Lower lobe of right lung (tissue), 2 donors: Measurements from ENCODE around the gene HACL1. TPM values are rescaled to one million over a fixed set of nuclear protein-coding genes. Genes with fewer than 3 reads are reported as not detected.
A peak's percentile ranks its signal among the peaks of the same experiment; 100 is the strongest.
"Not testable (repeated sequence)": the region's sequence is repeated elsewhere in the genome, so short reads cannot be mapped to it uniquely, and the experiment has no call there.

Experiments
- ATAC-seq, 2 donors: fragments of 200-7000 bp; cut with Tn5 transposase; one replicate each; pipeline ENCODE4 v1.9.1; 2020 to 2022; ENCODE audit warnings: mild to moderate bottlenecking in 2 of 2, moderate library complexity in 2 of 2
- DNase-seq: peaks from one replicate; pipeline ENCODE4 v3.0.0-alpha.2; 2020
- H3K27ac ChIP-seq: fragments of 200-600 bp; one replicate; pipeline ENCODE4 v1.8.0; 2022
- H3K27me3 ChIP-seq: fragments of 200-600 bp; one replicate; pipeline ENCODE4 v1.8.0; 2022; ENCODE audit warnings: low read depth
- H3K36me3 ChIP-seq: fragments of 200-600 bp; one replicate; pipeline ENCODE4 v1.8.0; 2022; ENCODE audit warnings: mild to moderate bottlenecking
- H3K4me1 ChIP-seq: fragments of 200-600 bp; one replicate; pipeline ENCODE4 v1.8.0; 2022
- H3K4me3 ChIP-seq: fragments of 200-600 bp; one replicate; pipeline ENCODE4 v1.8.0; 2022; ENCODE audit warnings: mild to moderate bottlenecking
- H3K9me3 ChIP-seq: fragments of 200-600 bp; one replicate; pipeline ENCODE4 v1.8.0; 2022
- CTCF ChIP-seq: fragments of 200-600 bp; IDR thresholded peaks from one replicate; pipeline ENCODE4 v1.8.0; 2022; ENCODE audit warnings: antibody characterized with exemption, mild to moderate bottlenecking
- intact Hi-C: fragments of 100-400 bp; cut with DNase I; formaldehyde crosslinking; loops from one replicate; pipeline ENCODE4 v1.11.0; 2022
- total RNA-seq: library from RNA; stranded (reverse); fragmentation: NEBNext Ultra II Directional; extraction: Animal tissue kit (Norgen Biotek cat#: 25700); gene quantifications from one replicate; pipeline ENCODE4 v1.2.1, GENCODE V29; 2021
- donor health status: DM: no; HTN: yes; CAD: no; lungs with severe emphysema.

The HACL1 gene
- total RNA-seq, 1 donor from 2014 or later, result 21.2 TPM

GRCh38 chr3:15623535-15624440, 22.4 kb upstream of the HACL1 start:
- intact Hi-C loops, result loop anchor here (10.0 kb wide), 1 partner anchor 181 kb away; no protein-coding TSS in a partner anchor

GRCh38 chr3:15619659-15620464, 18.5 kb upstream of the HACL1 start:
- H3K9me3 ChIP-seq, result peaks cover 21% of the 10 kb centered on the region
- H3K4me1 ChIP-seq, H3K36me3 ChIP-seq, DNase-seq, H3K27me3 ChIP-seq, H3K4me3 ChIP-seq, ATAC-seq, H3K27ac ChIP-seq: not testable (repeated sequence)
- intact Hi-C loops, result loop anchor here (10.0 kb wide), 1 partner anchor 185 kb away; no protein-coding TSS in a partner anchor

More at GRCh38 chr3:15623535-15624440, 22.4 kb upstream of the HACL1 start:
- H3K9me3 ChIP-seq, result peaks cover 21% of the 10 kb centered on the region
- no peak for TF ChIP-seq CTCF
- ATAC-seq (no peak), DNase-seq (no peak)
- no peaks in the 10 kb centered on the region for H3K4me1 ChIP-seq
- no peaks in the 10 kb centered on the region for H3K36me3 ChIP-seq
- no peak overlapping the region for H3K4me3 ChIP-seq
- no peak overlapping the region for H3K27ac ChIP-seq
- no peaks in the 10 kb centered on the region for H3K27me3 ChIP-seq

- ATAC-seq (no peak), DNase-seq (no peak)
- TF ChIP-seq CTCF, result no peak
These were observed 14.7 kb upstream of the HACL1 start for GRCh38 chr3:15616053-15616452.

GRCh38 chr3:15614958-15615357, 13.6 kb upstream of the HACL1 start:
- no peaks in the 10 kb centered on the region for H3K36me3 ChIP-seq
- H3K27me3 ChIP-seq, result no peaks in the 10 kb centered on the region
- H3K27ac ChIP-seq, result no peak overlapping the region
- no peaks in the 10 kb centered on the region for H3K4me1 ChIP-seq
- no peak for TF ChIP-seq CTCF
- DNase-seq (no peak), ATAC-seq (peak; percentile 39 to 77)
- peaks cover 8% of the 10 kb centered on the region for H3K9me3 ChIP-seq
- H3K4me3 ChIP-seq, result no peak overlapping the region
- intact Hi-C loops, result no loop called here

More at GRCh38 chr3:15616053-15616452, 14.7 kb upstream of the HACL1 start:
- Histone ChIP-seq H3K27ac (no peak overlapping the region), H3K27me3 (no peaks in the 10 kb centered on the region), H3K4me3 (no peak overlapping the region), H3K9me3 (peaks cover 19% of the 10 kb centered on the region), H3K36me3 (no peaks in the 10 kb centered on the region), H3K4me1 (no peaks in the 10 kb centered on the region)
- intact Hi-C loops, result no loop called here

- TF ChIP-seq CTCF, result no peak
- intact Hi-C loops, result no loop called here
- no peak overlapping the region for H3K27ac ChIP-seq
- no peak for ATAC-seq
- H3K27me3 ChIP-seq, result no peaks in the 10 kb centered on the region
- H3K4me3 ChIP-seq, result no peak overlapping the region
- H3K9me3 ChIP-seq, result no peaks in the 10 kb centered on the region
- H3K4me1 ChIP-seq, result peaks cover 5% of the 10 kb centered on the region
- DNase-seq, result no peak
- no peaks in the 10 kb centered on the region for H3K36me3 ChIP-seq
These were observed 10.6 kb upstream of the HACL1 start for GRCh38 chr3:15612001-15612400.
